Measurements from ENCODE around the gene MC2R.

Gene MC2R

DNA sequence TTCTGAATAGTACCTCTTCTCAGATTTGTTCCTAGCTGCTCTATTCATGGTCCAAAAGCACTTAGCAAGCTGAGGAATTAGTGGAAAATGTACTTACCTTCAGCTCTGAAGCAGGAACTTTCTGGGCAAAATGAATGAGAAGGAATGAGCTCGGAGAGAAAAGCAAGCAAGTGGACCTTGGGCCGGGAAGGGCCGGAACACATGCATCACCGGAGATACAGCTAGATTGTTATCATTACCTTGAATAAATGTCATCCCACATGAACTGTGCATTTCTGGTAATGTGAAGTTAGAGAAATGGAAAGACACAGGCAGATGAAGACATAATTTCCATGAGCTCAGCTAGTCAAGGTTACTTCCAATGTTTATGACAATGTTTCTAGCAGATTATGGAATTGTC is at the start of gene MC2R:
Gene MC2R, minus strand, starts transcription at position 146 of the 400 bp plus-strand sequence. CDS start 30,018 bp downstream, outside the sequence.
- DNase-seq, result no peak

DNA sequence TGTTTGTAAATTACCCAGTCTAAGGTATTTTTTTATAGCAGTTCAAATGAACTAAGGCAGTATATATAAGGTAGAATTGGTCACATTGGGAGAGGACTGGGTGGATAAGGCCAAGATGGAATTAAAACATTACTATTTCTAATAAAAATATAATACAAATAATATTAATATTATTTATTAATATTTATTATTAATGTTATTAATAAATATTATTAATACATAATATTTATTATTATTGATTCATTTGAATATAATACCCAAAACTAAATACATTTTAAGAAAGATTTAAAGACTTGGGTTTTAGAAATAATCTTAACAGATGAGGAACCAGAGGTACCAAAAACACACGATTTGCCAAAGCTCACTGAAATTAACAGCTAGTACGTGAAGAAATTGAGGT is 30.5 kb upstream of the MC2R start:
- no peak for DNase-seq

DNA sequence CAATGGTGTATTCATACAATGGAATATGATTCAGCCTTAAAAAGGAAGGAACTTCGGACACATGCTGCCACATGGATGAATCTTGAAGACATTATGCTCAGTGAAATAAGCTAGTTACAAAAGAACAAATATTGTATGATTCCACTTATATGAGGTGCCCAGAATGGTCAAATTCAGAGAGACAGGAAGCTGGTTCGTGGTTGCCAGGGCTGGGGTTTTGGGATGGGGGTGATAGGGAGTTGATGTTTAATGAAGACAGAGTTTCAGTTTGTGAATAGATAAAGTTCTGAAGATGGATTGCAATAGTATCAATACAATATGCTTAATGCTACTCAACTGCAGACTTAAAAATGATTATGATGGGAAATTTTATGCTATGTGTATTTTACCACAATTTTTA is 28.0 kb upstream of the MC2R start:
- DNase-seq, result no peak

DNA sequence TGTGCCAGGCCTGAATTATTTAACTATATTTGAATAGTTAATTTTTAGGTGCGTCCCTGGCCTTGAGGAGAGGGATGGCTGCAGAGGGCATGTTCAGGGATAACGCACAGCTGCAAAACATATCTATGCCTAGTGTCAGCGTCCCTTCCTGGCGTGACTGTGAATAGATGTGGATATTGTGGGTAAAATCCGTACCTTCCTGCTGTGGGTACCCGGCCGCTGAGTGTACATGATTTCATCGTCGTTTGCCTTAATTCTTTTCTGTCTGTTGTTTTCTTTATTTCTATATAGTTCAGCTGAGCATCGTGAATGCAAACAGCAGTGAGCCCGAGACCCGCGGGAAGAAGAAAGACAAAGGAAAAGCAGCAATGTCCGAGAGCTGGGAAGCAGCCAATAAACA is 25.0 kb upstream of the MC2R start:
- DNase-seq, result no peak

DNA sequence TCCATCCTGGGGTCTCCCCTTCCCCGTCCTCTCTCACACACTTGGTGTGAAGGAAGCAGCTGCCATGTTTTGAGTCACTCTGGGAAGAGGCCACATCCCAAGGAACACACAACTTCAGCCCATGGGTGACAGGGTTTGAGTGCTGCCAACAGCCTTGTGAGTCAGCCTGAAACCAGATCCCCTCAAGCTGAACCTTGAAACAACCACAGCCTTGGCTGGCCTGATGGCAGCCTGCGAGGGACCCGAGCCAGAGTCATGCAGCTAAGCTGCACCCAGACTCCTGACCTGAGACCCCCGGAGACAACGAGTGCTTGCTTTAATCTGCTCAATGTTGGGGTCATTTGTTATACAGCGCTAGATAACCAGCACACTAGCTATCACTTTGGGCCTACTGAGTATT is 19.3 kb upstream of the MC2R start:
- no peak for DNase-seq

DNA sequence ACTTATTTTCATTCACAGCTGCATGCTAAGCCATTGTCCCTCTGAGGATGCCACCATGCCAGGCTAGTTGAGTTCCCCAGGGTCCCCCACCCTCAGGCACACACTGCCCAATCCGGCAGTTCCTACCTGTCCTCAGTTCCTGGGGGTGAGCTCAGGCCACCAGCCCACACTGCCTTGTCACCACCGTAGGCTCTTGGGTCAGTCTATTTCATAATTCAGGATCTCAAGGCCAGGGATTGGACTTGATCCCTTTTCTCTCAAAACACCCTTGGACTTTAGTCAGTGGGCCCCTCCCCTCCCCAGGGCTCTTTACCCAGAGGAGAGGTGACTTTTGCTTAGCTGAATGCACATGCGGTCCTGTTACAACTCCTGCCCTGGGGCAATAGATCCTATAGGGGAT is 18.7 kb upstream of the MC2R start:
- no peak for DNase-seq

DNA sequence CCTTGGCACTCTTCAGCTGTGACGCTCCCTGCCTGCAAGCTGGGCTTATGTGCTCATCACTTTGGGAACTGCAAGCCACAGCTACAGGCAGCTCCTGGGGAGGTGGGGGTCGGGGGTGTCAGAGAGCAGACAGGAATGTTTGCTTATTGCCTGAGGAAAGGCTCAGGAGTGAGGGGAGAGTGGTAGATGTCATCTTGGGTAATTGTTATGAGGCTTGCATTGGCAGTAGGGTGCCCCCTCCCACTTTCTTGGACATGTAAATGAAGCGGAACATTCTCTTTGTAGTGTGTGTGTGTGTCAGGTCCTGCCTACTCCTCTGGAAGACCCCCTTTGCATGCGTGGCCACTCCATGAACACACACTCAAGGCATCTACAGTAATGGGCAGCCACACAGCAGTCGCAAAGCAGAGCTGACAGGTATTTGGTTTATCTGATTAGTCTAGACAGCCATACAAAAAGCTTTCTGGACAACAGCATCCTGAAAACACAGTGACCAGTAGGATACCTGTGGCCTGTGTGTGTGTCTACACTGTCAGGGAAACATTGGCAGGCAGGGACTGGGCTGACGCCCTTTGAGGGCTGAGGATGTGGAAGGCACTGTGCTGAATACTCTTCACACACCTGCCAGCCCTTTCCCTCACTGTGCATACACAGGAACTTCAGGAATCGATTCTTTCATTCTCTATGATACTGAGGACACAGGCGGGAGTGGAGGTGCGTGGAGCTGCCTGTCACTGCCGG is 17.1 kb upstream of the MC2R start:
- no peak for DNase-seq

DNA sequence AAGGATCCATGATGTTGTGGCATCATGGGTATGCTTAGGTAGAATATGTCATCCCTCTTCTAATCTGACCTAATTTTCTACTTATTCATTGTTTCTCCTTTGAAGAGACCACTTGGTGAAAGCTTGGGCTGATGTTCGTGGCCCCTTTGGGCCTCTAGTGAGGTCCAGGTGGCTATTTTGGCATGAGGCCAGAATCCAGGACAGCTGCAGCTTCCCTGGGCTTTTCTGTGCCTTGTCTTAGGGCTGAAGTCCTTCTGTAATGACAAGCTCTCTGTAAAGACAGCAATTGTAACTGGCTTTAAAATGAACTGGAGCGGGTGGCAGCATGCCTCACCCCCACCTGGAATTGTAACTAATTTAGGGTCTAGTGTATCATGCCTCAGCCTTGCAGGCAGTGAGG is 15.6 kb upstream of the MC2R start:
- DNase-seq, result no peak

DNA sequence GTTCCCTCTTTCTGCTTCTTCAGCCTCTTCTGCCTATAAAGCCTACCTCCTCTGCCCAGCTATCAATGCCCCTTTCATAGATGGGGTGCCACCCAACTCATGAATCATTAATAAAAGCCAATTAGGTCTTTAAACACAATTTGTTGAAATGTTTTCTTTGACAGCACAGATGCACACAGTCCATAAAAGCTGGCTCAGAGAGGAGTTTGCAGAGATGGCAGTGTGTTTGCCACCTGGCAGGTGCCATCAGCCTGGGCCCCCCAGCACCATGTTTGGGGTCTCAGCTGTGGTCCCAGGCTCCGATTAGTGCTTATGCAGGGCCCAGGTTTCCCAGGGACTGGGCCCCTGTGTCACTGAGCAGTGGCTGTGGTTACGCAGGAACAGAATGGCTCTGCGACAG is 7.9 kb upstream of the MC2R start:
- DNase-seq, result no peak

DNA sequence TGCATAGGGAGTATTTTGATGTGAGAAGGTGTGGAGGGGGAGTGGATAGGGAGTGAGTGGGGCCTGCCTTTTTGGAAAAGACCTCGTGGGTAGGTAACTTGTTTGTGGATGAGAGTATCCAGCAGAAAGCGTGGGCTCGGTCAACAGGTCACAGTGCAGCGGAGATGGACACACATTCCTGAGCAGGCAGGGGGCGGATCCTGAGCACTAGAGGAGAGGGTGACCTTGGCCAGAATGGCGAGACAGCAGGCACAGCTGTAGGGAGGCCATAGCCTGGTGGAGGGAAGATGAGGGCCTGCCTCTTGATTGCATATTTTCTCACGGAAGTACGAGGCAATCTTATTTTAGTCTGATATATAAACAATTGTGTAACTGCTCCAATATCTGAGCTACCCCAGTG is 3.6 kb upstream of the MC2R start:
- DNase-seq, result no peak

DNA sequence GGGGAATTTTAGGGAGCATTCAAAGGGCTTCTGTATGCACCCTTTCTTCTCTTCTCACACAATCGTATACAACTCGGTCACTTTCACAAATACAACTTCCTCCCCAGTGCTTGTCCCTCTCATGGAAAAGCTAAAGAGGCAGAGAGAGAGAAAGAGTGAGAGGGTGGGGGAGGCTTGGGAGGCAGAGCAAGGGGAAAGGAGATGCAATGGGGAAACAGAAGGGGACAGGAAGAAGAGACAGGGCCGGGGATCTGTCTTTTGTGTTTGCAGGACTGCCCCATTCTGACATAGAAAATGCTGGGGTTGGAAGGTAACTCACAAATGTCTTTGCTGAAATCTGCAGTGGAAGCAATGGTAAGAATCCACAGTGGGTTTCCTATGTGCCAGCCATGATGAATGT is 2.1 kb upstream of the MC2R start:
- no peak for DNase-seq

DNA sequence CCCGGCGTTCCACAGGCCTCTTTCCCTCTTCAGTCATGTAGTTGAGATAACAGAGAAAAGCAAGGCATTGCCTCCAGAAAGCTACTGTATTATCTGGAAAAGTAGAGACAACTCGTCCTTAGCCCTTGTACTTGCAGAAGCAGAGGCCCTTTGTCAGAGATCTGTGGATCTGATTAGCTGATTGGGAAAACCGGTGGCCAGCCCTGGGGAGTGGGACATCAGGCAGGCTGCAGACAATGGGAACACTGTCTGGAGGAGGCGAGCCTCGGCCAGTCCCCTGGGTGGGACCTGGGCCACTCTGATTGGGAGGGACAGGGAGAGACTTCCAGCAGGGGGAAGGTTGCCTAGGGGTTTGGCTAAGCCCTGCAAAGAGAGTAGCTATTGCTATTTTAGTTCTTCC is 1.2 kb upstream of the MC2R start:
- no peak for DNase-seq

DNA sequence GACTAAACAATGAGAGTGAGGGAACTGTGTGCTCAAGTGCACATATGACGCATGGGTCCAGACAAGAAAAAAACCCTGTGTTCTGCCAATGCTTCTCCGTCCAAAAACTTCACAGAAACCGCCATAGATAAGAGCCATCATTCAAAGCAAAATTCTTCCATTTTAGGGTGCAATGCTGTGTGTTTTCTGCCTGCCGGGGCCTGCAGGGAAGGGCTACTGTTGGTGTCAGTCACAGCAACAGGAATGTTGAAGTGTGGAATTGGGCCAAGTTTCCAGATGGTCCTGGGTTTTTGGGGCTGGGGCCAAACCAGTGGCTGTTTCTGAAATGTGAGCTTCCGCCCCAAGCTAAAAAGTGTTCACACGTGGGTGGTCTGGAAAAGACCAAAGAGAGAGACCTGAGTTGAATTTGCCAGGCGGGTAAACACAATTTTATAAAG is 677 bp upstream of the MC2R start:
- no peak for DNase-seq

DNA sequence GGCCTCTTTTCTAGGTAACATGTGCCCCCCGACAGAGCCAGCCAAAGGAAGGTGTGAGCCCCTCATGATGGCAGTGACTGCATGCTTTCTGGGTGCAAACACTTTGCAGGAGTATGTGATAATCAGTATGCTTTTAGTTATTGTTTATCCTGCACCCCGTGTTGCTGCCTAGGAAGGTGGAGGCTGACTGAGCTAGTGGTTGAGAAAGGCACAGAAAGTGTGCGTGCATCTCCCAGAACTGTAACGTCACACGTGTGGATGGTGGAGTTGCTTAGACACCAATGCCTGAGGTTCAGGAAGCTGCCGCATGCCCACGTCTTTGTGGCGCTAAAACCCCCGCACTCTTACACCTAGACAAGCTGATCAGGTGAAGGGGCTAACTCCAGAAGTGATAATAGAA is 580 bp downstream of the MC2R start:
- DNase-seq, result no peak

DNA sequence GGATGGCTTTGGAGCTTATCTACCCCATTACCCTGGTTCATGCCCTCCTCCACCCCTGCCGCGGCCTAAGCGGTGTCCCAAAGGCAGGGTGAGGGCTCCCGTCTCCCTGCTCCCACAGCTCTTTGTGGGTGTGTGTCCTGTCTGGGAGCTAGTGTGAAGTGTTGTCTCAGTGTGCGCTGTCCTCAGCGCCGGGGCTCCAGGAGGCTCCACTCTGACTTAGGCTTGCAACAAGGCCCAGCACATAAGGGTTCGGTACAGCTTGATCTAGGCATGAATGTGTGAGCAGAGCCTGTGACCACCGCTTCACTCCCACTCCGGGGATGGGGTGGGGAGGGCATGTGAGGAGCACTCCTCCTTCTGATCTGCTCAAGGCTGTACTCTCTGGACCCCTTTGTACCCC is 1.2 kb downstream of the MC2R start:
- no peak for DNase-seq

DNA sequence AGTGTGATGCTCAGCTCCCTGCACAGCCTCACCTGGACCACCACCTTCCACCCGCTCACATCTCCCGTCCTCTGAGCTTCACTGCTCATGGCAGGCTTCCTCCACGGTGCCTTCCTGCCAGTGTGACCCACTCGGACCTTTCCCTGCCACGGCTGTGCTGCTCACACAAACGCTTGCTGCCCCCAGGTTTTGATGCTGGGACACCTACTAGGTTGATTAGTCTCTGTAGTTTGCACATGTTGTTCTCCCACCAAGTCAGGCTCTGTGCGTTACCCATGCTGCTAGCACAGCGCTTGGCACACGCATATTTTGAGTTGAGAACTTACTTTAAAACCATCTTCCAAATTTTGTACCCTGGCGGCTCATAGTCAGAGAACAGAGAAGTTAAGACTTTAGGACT is 2.1 kb downstream of the MC2R start:
- DNase-seq, result no peak

DNA sequence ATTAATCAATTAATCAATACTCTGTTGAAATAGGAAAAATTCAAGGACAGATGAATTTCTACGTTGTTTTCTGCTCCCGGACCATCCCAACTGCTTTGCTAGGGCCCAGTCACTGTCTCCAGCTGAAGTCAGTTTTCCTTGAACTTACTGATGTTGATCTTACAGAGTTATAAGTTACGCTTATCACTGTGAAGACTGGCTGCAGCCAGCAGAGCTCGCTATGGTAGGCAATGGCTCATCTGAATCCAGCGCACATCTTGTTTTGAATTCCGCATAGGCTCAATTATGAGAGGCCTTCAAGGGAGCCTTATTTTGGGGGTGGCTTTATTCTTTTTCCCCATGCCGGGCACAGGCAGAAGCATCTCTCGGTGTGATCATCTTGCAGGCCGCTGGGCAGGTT is 2.7 kb downstream of the MC2R start:
- DNase-seq, result no peak

DNA sequence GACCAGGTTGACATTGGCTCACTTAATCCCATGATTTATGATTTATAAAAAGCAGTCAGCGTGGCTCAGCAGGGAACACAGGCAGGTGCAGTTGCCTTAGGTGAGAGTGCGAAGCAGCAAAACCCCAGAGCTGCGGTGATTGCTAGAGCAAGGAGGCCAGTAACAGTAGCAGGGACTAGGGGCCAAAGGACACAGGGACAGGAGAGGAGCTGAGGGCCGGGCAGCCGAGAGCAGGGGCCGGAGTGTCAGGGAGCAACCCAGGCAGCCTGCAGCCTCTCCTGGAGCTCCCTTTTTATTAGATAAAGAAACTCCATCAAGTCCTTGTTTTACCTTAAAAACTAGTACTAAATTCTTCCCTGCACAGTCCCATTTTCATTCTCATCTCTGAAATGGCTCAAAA is 4.3 kb downstream of the MC2R start:
- DNase-seq, result no peak

DNA sequence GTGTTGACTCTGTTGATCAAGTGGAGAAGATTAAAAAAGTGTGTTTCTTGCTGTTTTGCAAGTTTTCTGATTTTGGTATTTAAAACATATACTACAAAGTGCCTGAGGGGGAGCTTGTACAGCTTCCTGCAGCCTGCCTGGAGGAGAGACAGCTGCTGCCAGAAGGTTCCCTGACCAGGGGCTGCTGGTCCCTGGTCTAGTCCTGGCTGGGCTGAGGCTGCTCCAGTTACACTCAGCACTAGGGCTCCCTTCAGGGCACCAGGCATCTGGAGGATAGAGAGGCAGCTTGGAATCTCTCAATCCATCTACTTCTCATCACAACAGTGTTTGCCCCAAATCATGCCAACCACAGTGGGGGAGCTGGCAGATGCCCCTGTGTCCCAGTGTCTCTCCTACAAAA is 4.8 kb downstream of the MC2R start:
- DNase-seq, result no peak

DNA sequence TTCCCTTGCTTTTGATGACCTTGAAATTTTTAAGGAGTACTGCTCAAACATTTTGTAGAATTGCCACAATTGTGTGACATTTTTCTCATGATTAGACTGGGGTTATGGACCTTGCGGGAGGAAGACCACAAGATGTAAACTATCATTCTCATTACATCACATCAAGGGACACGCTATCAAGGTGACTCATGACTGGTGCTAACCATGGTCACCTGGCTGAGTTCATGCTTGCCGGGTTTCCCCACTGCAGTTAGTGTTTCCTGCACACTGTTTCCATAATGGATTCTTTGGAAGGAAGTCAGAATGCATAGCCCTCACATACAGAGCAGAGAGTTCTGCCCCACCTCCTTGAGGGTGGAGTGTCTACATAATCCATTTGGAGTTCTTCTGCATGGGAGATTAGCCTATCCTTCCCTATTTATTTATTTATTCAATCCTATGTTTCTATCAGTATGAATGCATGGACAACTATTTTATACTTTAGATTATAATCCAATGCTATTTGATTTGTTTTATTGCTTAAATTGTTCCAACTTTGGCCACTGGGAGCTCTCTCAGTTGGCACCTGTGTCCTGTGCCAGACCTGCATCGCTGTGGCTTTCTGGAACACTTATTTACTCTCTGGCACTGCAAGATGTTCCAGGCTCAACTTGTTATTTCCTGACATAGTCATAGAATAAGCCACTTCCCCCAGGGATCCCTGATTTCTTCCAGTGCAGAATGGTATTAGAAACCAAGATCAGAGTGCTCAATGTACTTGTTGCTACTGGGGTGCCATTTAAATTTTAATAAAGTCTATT is 6.0 kb downstream of the MC2R start:
- no peak for DNase-seq

DNA sequence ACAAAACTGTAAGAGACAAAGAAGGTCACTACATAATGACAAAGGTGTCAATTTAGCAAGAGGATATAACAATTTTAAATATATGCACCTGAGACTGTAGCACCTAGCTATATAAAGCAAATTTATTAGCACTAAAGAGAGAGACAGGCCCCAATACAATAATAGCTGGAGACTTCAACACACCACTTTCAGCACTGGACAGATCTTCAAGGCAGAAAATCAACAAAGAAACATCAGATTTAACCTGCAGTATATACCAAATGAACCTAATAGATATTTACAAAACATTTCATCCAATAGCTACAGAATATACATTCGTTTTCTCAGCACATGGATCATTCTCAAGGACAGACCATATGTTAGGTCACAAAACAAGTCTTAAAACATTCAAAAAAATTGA is 14.7 kb downstream of the MC2R start:
- DNase-seq, result no peak

DNA sequence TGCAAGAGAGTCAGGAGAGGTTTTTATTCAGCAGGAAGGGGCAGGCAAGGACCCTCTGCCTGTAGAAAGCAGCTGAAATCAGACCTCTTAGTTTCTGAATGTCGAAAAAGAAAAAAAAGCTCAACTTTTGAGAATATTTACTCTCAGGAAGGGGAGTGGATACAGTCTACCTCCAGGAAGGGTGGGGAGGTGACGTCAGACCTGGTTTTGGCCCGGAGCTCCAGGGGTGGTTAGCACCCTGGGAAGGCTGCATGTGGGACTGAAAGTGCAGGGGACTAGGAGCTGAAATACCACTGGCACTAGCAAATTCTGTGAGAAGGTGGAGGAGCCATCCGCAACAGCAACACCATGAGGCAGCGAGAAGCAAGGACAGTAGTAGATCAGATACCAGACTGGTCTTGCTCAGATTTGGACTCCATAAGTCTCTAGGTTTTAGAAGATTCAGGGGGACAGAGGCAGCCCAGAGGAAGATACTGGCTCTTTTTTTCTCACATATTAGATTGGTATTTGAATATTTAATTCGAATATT is 19.8 kb downstream of the MC2R start:
- DNase-seq, result no peak

DNA sequence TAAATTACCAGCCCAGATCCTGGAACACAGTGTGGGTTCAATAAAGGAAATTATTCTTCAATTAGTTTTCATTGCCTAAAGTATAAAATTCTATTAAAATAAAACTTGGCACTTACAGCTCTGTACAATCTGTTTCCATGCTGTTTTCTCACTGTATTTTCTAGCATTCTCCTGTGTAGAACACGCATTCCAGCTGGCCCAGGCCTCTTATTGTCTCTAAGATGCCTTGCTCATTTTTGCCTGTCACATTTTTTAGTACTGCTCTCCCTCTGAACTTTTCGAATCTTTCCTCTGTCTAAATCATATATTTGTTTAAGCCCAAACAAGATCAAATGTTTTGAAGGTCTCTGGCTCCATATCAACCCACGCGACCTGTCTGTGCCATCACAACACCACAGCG is 20.8 kb downstream of the MC2R start:
- no peak for DNase-seq

DNA sequence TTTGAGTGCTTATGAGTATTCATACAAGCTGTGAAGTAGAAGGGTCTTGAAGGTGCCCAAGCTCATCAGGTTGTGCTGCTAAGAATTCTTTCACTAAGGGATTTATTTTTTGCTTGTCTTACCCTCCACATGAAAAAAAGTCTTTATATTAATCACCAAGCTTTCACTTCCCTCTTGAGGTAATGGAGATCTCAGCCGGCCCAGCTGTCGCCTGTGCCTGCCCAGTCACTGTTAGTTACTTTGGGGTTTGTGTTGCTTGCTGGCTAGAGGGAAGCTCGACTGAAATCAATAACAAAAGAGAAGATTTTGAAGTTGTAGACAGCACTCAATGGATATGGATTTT is 21.9 kb downstream of the MC2R start:
- DNase-seq, result no peak

DNA sequence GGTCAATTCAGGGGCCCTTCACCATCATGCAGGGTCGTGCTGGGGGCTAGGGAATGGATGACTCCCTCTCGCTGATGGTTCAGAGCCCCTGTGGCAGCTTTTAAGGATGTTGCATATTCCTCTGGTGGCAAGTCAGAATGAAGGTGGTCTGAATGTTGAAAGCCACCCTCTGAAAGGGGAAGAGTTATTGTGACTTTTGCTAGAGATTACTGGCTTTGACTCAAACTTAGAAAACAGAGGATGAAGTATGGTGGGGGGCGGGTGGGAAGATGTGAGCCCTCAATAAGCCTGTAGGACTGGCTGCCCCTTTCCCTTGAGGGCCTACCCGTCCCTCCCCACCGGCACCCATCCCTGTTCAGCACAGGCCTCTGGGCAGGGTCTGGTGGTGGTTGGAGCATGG is 23.2 kb downstream of the MC2R start:
- DNase-seq, result no peak
